ENCODE measurements around the gene ANKRD11. TPM values are rescaled to one million over a fixed set of nuclear protein-coding genes. Genes with fewer than 3 reads are reported as not detected.

Gene ANKRD11
- polyA plus RNA-seq, 3 donors: 3.2 to 62.4 (median 5.4) TPM

GRCh38 chr16:89406277-89406888 lies 84.0 kb downstream of the ANKRD11 start:
- H4K20me1 ChIP-seq (ENCODE audit: insufficient read depth, low read length): peaks cover 100% of the 10 kb centered on the region
- H3K4me1 Mint-ChIP-seq: peaks cover 70% of the 10 kb centered on the region
- H3K27me3 ChIP-seq (ENCODE audit: control insufficient read depth in 2 of 2, insufficient read depth in 2 of 2, low read length in 2 of 2): no peaks in the 10 kb centered on the region
- peaks cover 7 to 20% of the 10 kb centered on the region in 2 donors for H3K36me3 Mint-ChIP-seq
- H3K36me3 ChIP-seq (replicated peaks in 1 of 2; ENCODE audit: control insufficient read depth in 1 of 2, insufficient read depth in 2 of 2, low read length in 2 of 2): peaks cover 0 to 6% of the 10 kb centered on the region in 2 donors
- H2AFZ ChIP-seq (ENCODE audit: insufficient read depth, low read depth, low read length, poor library complexity, severe bottlenecking): no peak overlapping the region
- no peak overlapping the region for H3K4me3 ChIP-seq (replicated peaks in 1 of 3; ENCODE audit: low read depth in 2 of 3, low read length in 3 of 3)
- no peak overlapping the region for H3K4me2 ChIP-seq (replicated peaks; ENCODE audit: extremely low read depth, low read length, poor library complexity, severe bottlenecking)
- no peaks in the 10 kb centered on the region for H3K27me3 Mint-ChIP-seq (ENCODE audit: low read depth in 3 of 3)
- peak overlapping the region; percentile 57 to 89 (median 76) for H3K27ac Mint-ChIP-seq
- peak overlapping the region in 1 of 2 donors; percentile 87 for H3K4me3 Mint-ChIP-seq
- intact Hi-C loops (cut with micrococcal nuclease): loop anchor here in 1 of 2 donors (5.0 kb wide), 1 partner anchor 36 kb away; no protein-coding TSS in a partner anchor
- no peak overlapping the region for H3K9ac ChIP-seq (ENCODE audit: insufficient read depth, low read length, poor library complexity, severe bottlenecking)
- peaks cover 100% of the 10 kb centered on the region for H3K79me2 ChIP-seq (ENCODE audit: insufficient read depth, low read length)
- H3K9me3 ChIP-seq (replicated peaks in 1 of 2; ENCODE audit: control insufficient read depth in 1 of 2, insufficient read depth in 1 of 2, low read length in 2 of 2): no peaks in the 10 kb centered on the region
- peaks cover 37 to 41% of the 10 kb centered on the region in 2 donors for H3K4me1 ChIP-seq (ENCODE audit: control insufficient read depth in 1 of 2, insufficient read depth in 2 of 2, low read length in 2 of 2)
- no peak for DNase-seq
- TF ChIP-seq CTCF (IDR thresholded peaks at IDR 0.05): no peak
- H3K9me3 Mint-ChIP-seq: peaks cover 0 to 3% (median 0%) of the 10 kb centered on the region in 7 donors
- WGBS (ENCODE audit: insufficient coverage): 92% methylated on average over 18 of the region's 22 CpGs
- H3K27ac ChIP-seq (ENCODE audit: low read depth in 1 of 2, low read length in 2 of 2): peak overlapping the region in 1 of 2 donors; percentile 58

GRCh38 chr16:89404561-89404960 lies 85.8 kb downstream of the ANKRD11 start:
- H2AFZ ChIP-seq (ENCODE audit: insufficient read depth, low read depth, low read length, poor library complexity, severe bottlenecking): no peak overlapping the region
- no peak overlapping the region for H3K4me3 Mint-ChIP-seq
- peaks cover 30 to 34% of the 10 kb centered on the region in 2 donors for H3K4me1 ChIP-seq (ENCODE audit: control insufficient read depth in 1 of 2, insufficient read depth in 2 of 2, low read length in 2 of 2)
- H4K20me1 ChIP-seq (ENCODE audit: insufficient read depth, low read length): peaks cover 95% of the 10 kb centered on the region
- DNase-seq: no peak
- peaks cover 0 to 6% of the 10 kb centered on the region in 2 donors for H3K36me3 ChIP-seq (replicated peaks in 1 of 2; ENCODE audit: control insufficient read depth in 1 of 2, insufficient read depth in 2 of 2, low read length in 2 of 2)
- peaks cover 5 to 23% of the 10 kb centered on the region in 2 donors for H3K36me3 Mint-ChIP-seq
- no peaks in the 10 kb centered on the region for H3K27me3 ChIP-seq (ENCODE audit: control insufficient read depth in 2 of 2, insufficient read depth in 2 of 2, low read length in 2 of 2)
- peaks cover 55% of the 10 kb centered on the region for H3K4me1 Mint-ChIP-seq
- H3K9me3 Mint-ChIP-seq: peaks cover 0 to 3% (median 0%) of the 10 kb centered on the region in 7 donors
- no peak overlapping the region for H3K9ac ChIP-seq (ENCODE audit: insufficient read depth, low read length, poor library complexity, severe bottlenecking)
- H3K4me3 ChIP-seq (replicated peaks in 1 of 3; ENCODE audit: low read depth in 2 of 3, low read length in 3 of 3): no peak overlapping the region
- WGBS (ENCODE audit: insufficient coverage): 92% methylated on average over 5 of the region's 8 CpGs
- H3K27ac Mint-ChIP-seq: peak overlapping the region in 3 of 7 donors; percentile 11 to 54 (median 42)
- H3K79me2 ChIP-seq (ENCODE audit: insufficient read depth, low read length): peaks cover 94% of the 10 kb centered on the region
- TF ChIP-seq CTCF (IDR thresholded peaks at IDR 0.05): no peak
- no peak overlapping the region for H3K4me2 ChIP-seq (replicated peaks; ENCODE audit: extremely low read depth, low read length, poor library complexity, severe bottlenecking)
- H3K27ac ChIP-seq (ENCODE audit: low read depth in 1 of 2, low read length in 2 of 2): peak overlapping the region in 1 of 2 donors; percentile 64
- H3K27me3 Mint-ChIP-seq (ENCODE audit: low read depth in 3 of 3): no peaks in the 10 kb centered on the region
- intact Hi-C loops (cut with micrococcal nuclease): no loop called here
- no peaks in the 10 kb centered on the region for H3K9me3 ChIP-seq (replicated peaks in 1 of 2; ENCODE audit: control insufficient read depth in 1 of 2, insufficient read depth in 1 of 2, low read length in 2 of 2)

Data from CD14-positive monocyte (primary cell).